Mucosa of descending colon (tissue), 3 donors: ENCODE results near the gene MT1A. TPM values are rescaled to one million over a fixed set of nuclear protein-coding genes. Genes with fewer than 3 reads are reported as not detected.

Experiments
- ATAC-seq: fragments of 200-7000 bp; cut with Tn5 transposase; one replicate; pipeline ENCODE4 v1.9.1; 2020; ENCODE audit warnings: mild to moderate bottlenecking, moderate library complexity
- DNase-seq, 3 donors: peaks; one replicate each; pipeline ENCODE4 v3.0.0-alpha.2; 2020
- H3K36me3 ChIP-seq: fragments of 200-600 bp; one replicate; pipeline ENCODE4 v1.8.0; 2021; ENCODE audit warnings: low read depth, mild to moderate bottlenecking
- H3K4me1 ChIP-seq: fragments of 200-600 bp; one replicate; pipeline ENCODE4 v1.8.0; 2021; ENCODE audit warnings: low read depth, mild to moderate bottlenecking
- H3K4me3 ChIP-seq: fragments of 200-600 bp; one replicate; pipeline ENCODE4 v1.8.0; 2021; ENCODE audit warnings: mild to moderate bottlenecking
- H3K9me3 ChIP-seq: fragments of 200-600 bp; one replicate; pipeline ENCODE4 v1.8.0; 2021; ENCODE audit warnings: mild to moderate bottlenecking
- CTCF ChIP-seq: fragments of 200-600 bp; IDR thresholded peaks from one replicate; pipeline ENCODE4 v1.8.0; 2022; ENCODE audit warnings: antibody characterized with exemption, mild to moderate bottlenecking
- intact Hi-C, 2 donors: fragments of 100-400 bp; cut with DNase I in 1 of 2; cut with micrococcal nuclease in 1 of 2; formaldehyde crosslinking; loops; one replicate each; pipeline versions ENCODE4 v1.11.0 to v1.11.1; 2022; cut with DNase I, micrococcal nuclease
- total RNA-seq, 3 donors: library from RNA; stranded (reverse); fragmentation: NEBNext Ultra II Directional in 2 of 3; extraction: Animal tissue kit (Norgen Biotek cat#: 25700) in 2 of 3; gene quantifications; one replicate each; pipeline versions ENCODE4 v1.2.1 to v1.2.4, GENCODE V29; 2021 to 2023
- donor health status: DM: no; HTN: no; CAD: no; lungs with moderate emphysema.
- donor health status: DM: no; HTN: no; CAD: no.
- donor health status: DM: no; HTN: yes; CAD: no.

Gene MT1A
- total RNA-seq, 3 donors from 2014 or later, result 4.5 to 9.7 (median 8.9) TPM

DNA sequence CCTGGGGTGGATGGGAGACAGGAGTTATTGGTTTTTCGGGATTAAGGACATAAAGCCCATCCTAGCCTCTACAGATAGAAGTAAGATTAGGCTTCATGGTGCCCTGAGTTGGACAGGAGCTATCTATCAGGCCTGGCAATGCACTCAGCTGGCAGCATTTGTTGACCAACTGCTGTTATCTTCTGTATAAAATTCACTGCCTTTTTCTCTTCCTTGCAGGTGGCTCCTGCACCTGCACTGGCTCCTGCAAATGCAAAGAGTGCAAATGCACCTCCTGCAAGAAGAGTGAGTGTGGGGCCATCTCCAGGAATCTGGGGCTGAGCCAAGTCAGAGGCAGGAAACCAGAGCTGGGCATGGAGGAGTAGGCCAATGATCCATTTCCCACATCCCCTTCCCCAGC is 579 bp downstream of the MT1A start:
- no peak for TF ChIP-seq CTCF
- no peak overlapping the region for H3K4me3 ChIP-seq
- intact Hi-C loops, result no loop called here
- no peaks in the 10 kb centered on the region for H3K9me3 ChIP-seq
- H3K36me3 ChIP-seq, result no peaks in the 10 kb centered on the region
- ATAC-seq (peak; percentile 10), DNase-seq (peak in 1 of 3 donors; percentile 49)
- peaks cover 27% of the 10 kb centered on the region for H3K4me1 ChIP-seq

GRCh38 chr16:56640076-56640475 is 1.6 kb downstream of the MT1A start:
- ATAC-seq (no peak), DNase-seq (no peak)
- Histone ChIP-seq H3K36me3 (no peaks in the 10 kb centered on the region), H3K4me1 (peaks cover 26% of the 10 kb centered on the region), H3K4me3 (no peak overlapping the region), H3K9me3 (no peaks in the 10 kb centered on the region)
- no peak for TF ChIP-seq CTCF
- intact Hi-C loops, result no loop called here

DNA sequence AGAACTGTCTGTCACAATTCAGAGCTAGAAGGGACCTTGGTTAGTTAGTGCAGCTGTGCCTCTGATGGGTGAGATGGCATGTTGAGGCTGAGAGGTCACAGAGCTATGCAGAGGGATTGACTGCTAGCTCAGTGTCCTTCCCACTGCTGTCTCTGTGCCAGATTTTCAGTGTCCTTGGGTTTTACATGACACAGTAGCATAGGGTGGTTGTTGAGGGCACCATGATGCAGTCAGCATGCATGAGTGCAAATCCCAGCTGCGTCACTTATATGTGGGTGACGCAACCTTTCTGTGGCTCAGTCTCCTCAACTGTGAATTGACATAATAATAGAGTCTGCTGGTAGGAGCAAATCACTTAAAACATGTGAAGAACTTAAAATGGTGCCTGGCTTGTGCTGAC is 2.7 kb downstream of the MT1A start:
- Histone ChIP-seq H3K4me1 (peaks cover 22% of the 10 kb centered on the region), H3K4me3 (no peak overlapping the region), H3K36me3 (no peaks in the 10 kb centered on the region), H3K9me3 (no peaks in the 10 kb centered on the region)
- no peak for DNase-seq
- no peak for TF ChIP-seq CTCF
- no peak for ATAC-seq
- intact Hi-C loops, result no loop called here

GRCh38 chr16:56643080-56643778 is 4.8 kb downstream of the MT1A start:
- Histone ChIP-seq H3K4me1 (peaks cover 30% of the 10 kb centered on the region), H3K4me3 (no peak overlapping the region), H3K9me3 (no peaks in the 10 kb centered on the region), H3K36me3 (no peaks in the 10 kb centered on the region)
- ATAC-seq, result peak; percentile 95
- peak; percentile 90 to 93 (median 92) for DNase-seq
- TF ChIP-seq CTCF, result peak; percentile 51
- intact Hi-C loops, result no loop called here

DNA sequence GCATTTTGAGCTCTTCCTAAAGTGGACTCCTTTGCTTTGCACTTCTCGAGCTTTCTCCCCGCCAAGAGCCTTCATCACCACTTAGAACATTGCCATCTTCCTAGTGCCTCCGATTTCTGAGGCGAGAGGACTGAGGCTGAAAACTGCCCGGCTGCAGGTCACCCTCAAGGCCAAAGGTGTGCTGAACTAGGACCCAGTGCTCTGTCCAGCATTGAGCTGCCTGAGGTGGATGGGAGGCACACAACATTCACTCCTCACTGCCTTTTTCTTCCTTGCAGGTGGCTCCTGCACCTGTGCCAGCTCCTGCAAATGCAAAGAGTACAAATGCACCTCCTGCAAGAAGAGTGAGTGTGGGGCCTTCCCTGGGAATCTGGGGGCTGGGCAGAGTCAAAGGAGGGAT is 5.4 kb downstream of the MT1A start:
- Histone ChIP-seq H3K4me3 (no peak overlapping the region), H3K4me1 (peaks cover 28% of the 10 kb centered on the region), H3K9me3 (no peaks in the 10 kb centered on the region), H3K36me3 (no peaks in the 10 kb centered on the region)
- ATAC-seq (no peak), DNase-seq (peak in 1 of 3 donors; percentile 25)
- intact Hi-C loops, result no loop called here
- no peak for TF ChIP-seq CTCF
